ENCODE measurements around the gene PAQR6. TPM values are rescaled to one million over a fixed set of nuclear protein-coding genes. Genes with fewer than 3 reads are reported as not detected.

The PAQR6 gene
- total RNA-seq, 4 donors from 2014 or later, result 0.88 to 3.4 (median 2.0) TPM

DNA sequence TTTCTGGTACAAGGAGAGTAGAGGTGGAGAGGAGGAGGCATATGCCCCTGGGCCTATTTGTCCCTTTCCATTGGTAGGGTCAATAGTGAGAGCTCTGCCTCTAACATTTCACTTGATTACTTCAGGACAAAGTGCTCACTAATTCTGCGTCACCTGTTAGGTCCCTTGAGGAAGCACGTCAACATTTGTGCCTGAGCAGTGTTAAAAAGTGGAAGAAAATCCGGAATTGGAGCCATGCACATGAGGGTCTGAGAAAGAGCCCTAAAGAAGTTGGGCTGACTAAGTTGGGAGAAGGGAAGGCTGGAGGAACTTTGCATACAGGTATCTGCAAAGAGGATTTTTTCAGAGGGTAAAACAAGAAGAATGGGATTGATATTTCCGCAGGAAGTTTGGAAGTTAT lies 52.0 kb downstream of the PAQR6 start:
- intact Hi-C loops (cut with DNase I), result no loop called here
- 69 to 78% methylated on average over 4 of the region's 4 CpGs for WGBS, 2 donors
- Histone ChIP-seq H3K9me3 (no peaks in the 10 kb centered on the region), H3K27me3 (no peaks in the 10 kb centered on the region), H3K36me3 (peaks cover 0 to 34% (median 0%) of the 10 kb centered on the region in 3 donors), H3K4me1 (peaks cover 11 to 47% (median 13%) of the 10 kb centered on the region in 3 donors), H3K27ac (no peak overlapping the region), H3K4me3 (no peak overlapping the region)
- TF ChIP-seq POLR2A (IDR thresholded peaks at IDR 0.05), result no peak
- TF ChIP-seq, protein P1, sequence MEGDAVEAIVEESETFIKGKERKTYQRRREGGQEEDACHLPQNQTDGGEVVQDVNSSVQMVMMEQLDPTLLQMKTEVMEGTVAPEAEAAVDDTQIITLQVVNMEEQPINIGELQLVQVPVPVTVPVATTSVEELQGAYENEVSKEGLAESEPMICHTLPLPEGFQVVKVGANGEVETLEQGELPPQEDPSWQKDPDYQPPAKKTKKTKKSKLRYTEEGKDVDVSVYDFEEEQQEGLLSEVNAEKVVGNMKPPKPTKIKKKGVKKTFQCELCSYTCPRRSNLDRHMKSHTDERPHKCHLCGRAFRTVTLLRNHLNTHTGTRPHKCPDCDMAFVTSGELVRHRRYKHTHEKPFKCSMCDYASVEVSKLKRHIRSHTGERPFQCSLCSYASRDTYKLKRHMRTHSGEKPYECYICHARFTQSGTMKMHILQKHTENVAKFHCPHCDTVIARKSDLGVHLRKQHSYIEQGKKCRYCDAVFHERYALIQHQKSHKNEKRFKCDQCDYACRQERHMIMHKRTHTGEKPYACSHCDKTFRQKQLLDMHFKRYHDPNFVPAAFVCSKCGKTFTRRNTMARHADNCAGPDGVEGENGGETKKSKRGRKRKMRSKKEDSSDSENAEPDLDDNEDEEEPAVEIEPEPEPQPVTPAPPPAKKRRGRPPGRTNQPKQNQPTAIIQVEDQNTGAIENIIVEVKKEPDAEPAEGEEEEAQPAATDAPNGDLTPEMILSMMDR (IDR thresholded peaks at IDR 0.05), result no peak
- no peak for DNase-seq

DNA sequence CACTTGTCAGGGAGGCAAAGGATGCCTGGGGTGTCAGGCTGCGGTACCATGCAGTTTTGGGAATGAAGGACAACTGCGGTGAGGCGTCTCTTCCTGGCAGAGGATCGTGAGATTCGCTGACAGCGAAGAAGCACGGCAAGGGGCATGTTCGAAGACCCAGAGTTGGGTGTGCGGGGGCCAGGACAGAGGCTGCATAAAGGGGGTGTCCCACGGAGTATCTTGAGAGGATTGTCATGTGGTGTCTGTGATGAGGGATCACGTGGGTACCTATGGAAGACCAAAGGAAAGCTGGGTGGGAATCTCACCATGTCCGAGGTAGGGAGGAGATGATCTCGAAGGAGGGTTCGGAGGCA lies 53.6 kb downstream of the PAQR6 start:
- peak overlapping the region; percentile 71 to 90 (median 84) for H3K4me3 ChIP-seq
- intact Hi-C loops (cut with DNase I), result no loop called here
- H3K4me1 ChIP-seq, result peaks cover 11 to 42% (median 13%) of the 10 kb centered on the region in 3 donors
- no peaks in the 10 kb centered on the region for H3K9me3 ChIP-seq
- WGBS, 2 donors, result 10 to 12% methylated on average over 14 of the region's 14 CpGs
- peaks cover 0 to 18% (median 0%) of the 10 kb centered on the region in 3 donors for H3K36me3 ChIP-seq
- peak overlapping the region; percentile 80 to 89 (median 85) for H3K27ac ChIP-seq
- DNase-seq, result no peak
- TF ChIP-seq POLR2A (IDR thresholded peaks at IDR 0.05), result no peak
- TF ChIP-seq, protein P1 (IDR thresholded peaks at IDR 0.05), result no peak
- H3K27me3 ChIP-seq, result no peaks in the 10 kb centered on the region

DNA sequence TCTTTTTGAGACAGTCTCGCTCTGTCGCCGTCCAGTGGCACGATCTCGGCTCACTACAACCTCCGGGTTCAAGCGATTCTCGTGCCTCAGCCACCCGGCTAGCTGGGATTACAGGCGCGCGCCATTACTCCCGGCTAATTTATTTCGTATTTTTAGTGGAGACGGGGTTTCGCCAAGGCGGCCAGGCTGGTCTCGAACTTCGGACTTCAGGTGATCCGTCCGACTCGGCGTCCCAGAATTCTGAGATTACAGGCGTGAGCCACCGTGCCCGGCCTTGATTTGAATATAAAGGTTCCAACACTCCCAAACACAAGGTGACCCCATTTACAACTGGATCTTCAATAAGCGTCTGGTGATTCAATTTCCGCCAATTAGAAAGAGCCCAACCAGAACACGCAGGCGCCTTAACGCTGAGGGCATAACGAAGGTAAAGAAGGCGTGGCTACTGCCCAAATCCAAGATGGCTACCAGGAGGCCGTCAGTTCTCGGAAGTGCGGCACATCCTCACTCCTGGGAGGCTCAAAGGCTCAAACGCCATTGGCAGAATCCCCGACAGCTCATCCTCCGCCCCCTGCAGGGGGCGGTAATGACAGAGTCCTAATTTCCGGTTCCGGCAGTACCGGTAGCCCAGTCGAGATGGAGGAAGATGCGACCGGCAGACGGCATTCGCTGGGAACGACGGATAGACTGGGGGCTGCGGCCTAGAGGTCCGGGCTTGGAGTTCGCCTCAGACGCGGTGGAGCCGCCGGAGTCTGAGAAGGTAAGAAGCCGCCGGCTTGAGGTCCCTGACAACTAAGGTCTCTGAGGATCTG lies 54.2 kb downstream of the PAQR6 start, which contains the start of gene SLC25A44:
SLC25A44 (plus strand) TSS at position 617 of the 812 bp plus-strand sequence. CDS start 5,744 bp downstream, outside the sequence.
- intact Hi-C loops (cut with DNase I), result no loop called here
- H3K4me1 ChIP-seq, result peaks cover 11 to 42% (median 13%) of the 10 kb centered on the region in 3 donors
- peak in 3 of 4 donors; percentile 29 to 50 (median 49) for TF ChIP-seq POLR2A (IDR thresholded peaks at IDR 0.05)
- TF ChIP-seq, protein P1 (IDR thresholded peaks at IDR 0.05), result peak; percentile 34 to 80 (median 71)
- peak within 1 kb of the TSS; percentile 80 to 89 (median 85) for H3K27ac ChIP-seq
- 2 to 7% methylated on average over 43 to 44 of the region's 59 CpGs for WGBS, 2 donors
- H3K36me3 ChIP-seq, result peaks cover 0 to 17% (median 0%) of the 10 kb centered on the region in 3 donors
- no peaks in the 10 kb centered on the region for H3K9me3 ChIP-seq
- DNase-seq, result peak; percentile 79
- H3K4me3 ChIP-seq, result peak within 1 kb of the TSS; percentile 71 to 90 (median 84)
- H3K27me3 ChIP-seq, result no peaks in the 10 kb centered on the region

Other genes with a start within 250 kb of the PAQR6 start
- 100 to 1,000 TPM; 115 to 215 (median 179) TPM for gene SSR2, start 227.1 kb downstream of the PAQR6 start, total RNA-seq
- gene UBQLN4, start 194.3 kb downstream of the PAQR6 start, total RNA-seq, result 10 to 100 TPM; 19.7 to 32.7 (median 25.5) TPM
- gene LAMTOR2, start 193.3 kb downstream of the PAQR6 start, total RNA-seq, result 10 to 100 TPM; 41.4 to 67.1 (median 53.3) TPM
- 100 to 1,000 TPM; 190 to 482 (median 272) TPM for gene RAB25, start 186.9 kb downstream of the PAQR6 start, total RNA-seq
- gene MEX3A, start 165.6 kb downstream of the PAQR6 start, total RNA-seq, result 1 to 10 TPM in 1 of 4 donors, under 1 TPM in 3; 0.15 to 1.4 (median 0.65) TPM
- gene LMNA, start 133.3 kb downstream of the PAQR6 start, total RNA-seq, result 100 to 1,000 TPM; 322 to 480 (median 403) TPM
- 10 to 100 TPM; 21.4 to 36.6 (median 23.1) TPM for gene SEMA4A, start 94.5 kb downstream of the PAQR6 start, total RNA-seq
- gene SLC25A44, start 54.0 kb downstream of the PAQR6 start, total RNA-seq, result 10 to 100 TPM; 10.5 to 17.7 (median 15.7) TPM
- 10 to 100 TPM; 40.8 to 64.9 (median 53.5) TPM for gene PMF1, start 35.0 kb downstream of the PAQR6 start, total RNA-seq
- gene BGLAP, start 5.9 kb downstream of the PAQR6 start, total RNA-seq, result 1 to 10 TPM in 1 of 4 donors, under 1 TPM in 2, not detected in 1; 0.38 to 1.7 (median 0.40) TPM
- 10 to 100 TPM; 33.6 to 60.9 (median 48.3) TPM for gene SMG5, start 34.8 kb upstream of the PAQR6 start, total RNA-seq
- gene TMEM79, start 36.3 kb upstream of the PAQR6 start, total RNA-seq, result 100 to 1,000 TPM in 2 of 4 donors, 10 to 100 TPM in 2; 64.9 to 140 (median 104) TPM
- 10 to 100 TPM; 16.1 to 44.2 (median 27.7) TPM for gene GLMP, start 47.6 kb upstream of the PAQR6 start, total RNA-seq
- gene VHLL, start 51.3 kb upstream of the PAQR6 start, total RNA-seq, result under 1 TPM in 1 of 4 donors, not detected in 3; 0.57 TPM
- gene CCT3, start 90.2 kb upstream of the PAQR6 start, total RNA-seq, result 100 to 1,000 TPM; 149 to 258 (median 226) TPM
- gene TSACC, start 90.5 kb upstream of the PAQR6 start, total RNA-seq, result not detected
- gene RHBG, start 121.2 kb upstream of the PAQR6 start, total RNA-seq, result 1 to 10 TPM in 2 of 4 donors, under 1 TPM in 2; 0.23 to 1.6 (median 1.1) TPM